ENCODE data around the gene PICALM. TPM values are rescaled to one million over a fixed set of nuclear protein-coding genes. Genes with fewer than 3 reads are reported as not detected.
A peak's percentile ranks its signal among the peaks of the same experiment; 100 is the strongest.

Gene PICALM
- total and polyA plus RNA-seq, 2 of the 13 experiments (the other 11 are each of a cell fraction or from before 2014, with no cell fraction given), result 97.6 to 154 TPM

DNA sequence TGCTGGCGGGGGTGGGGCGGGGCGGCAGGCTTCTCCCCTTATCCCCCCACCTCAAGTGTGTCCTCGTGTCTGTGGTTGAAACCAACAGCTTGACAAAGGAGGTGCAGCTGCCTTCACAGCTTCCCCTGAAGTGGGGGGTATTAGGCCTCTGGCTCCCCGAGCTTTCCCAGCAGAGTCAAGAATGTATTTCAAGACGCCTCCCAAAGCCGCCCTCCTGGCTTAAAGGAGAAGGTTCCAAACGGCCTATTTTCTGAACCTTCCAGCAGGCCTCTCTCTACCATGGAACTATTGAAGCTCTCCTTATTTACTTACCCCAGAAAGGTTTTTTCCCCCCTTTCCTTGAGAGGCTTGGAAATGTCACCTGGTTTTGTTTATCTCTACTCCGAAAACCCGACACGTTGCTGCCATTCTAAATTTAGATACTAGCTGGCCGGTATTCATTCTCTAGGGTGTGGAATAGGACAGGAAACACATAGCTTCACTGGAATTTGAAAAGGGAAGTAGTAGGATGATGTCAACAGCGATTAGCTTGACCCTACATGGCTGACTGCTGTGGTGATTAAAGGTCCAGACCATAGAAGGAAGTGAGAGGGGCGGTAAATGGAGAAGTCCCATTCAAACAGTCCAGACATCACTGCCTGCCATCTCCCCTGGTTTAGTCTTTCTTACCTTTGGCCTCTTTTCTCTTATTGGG lies 671 bp upstream of the PICALM start (continued):
- TF ChIP-seq, protein P1, sequence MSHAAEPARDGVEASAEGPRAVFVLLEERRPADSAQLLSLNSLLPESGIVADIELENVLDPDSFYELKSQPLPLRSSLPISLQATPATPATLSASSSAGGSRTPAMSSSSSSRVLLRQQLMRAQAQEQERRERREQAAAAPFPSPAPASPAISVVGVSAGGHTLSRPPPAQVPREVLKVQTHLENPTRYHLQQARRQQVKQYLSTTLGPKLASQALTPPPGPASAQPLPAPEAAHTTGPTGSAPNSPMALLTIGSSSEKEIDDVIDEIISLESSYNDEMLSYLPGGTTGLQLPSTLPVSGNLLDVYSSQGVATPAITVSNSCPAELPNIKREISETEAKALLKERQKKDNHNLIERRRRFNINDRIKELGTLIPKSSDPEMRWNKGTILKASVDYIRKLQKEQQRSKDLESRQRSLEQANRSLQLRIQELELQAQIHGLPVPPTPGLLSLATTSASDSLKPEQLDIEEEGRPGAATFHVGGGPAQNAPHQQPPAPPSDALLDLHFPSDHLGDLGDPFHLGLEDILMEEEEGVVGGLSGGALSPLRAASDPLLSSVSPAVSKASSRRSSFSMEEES (CRISPR knock-in tag; IDR thresholded peaks at IDR 0.05), result no peak
- TF ChIP-seq KDM6A (CRISPR knock-in tag; IDR thresholded peaks at IDR 0.05; ENCODE audit: low read depth), result 0 out of 2 replicates have a peak, but pooled peaks have one; percentile 4
- TF ChIP-seq, protein P2, sequence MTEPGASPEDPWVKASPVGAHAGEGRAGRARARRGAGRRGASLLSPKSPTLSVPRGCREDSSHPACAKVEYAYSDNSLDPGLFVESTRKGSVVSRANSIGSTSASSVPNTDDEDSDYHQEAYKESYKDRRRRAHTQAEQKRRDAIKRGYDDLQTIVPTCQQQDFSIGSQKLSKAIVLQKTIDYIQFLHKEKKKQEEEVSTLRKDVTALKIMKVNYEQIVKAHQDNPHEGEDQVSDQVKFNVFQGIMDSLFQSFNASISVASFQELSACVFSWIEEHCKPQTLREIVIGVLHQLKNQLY (CRISPR knock-in tag; IDR thresholded peaks at IDR 0.05), result no peak
- no peak for TF ChIP-seq IKZF4 (CRISPR knock-in tag; IDR thresholded peaks at IDR 0.05; ENCODE audit: borderline replicate concordance, low read depth, not compliant biosample characterization)
- no peak for TF ChIP-seq ZNF660 (CRISPR knock-in tag; IDR thresholded peaks at IDR 0.05; ENCODE audit: borderline replicate concordance, low read depth)
- TF ChIP-seq SP5 (CRISPR knock-in tag; IDR thresholded peaks at IDR 0.05; ENCODE audit: borderline replicate concordance, low read depth), result no peak
- TF ChIP-seq ATF7 (IDR thresholded peaks at IDR 0.05), result no peak
- TF ChIP-seq ATF7 (CRISPR knock-in tag; IDR thresholded peaks at IDR 0.05), result no peak
- TF ChIP-seq, protein P3, sequence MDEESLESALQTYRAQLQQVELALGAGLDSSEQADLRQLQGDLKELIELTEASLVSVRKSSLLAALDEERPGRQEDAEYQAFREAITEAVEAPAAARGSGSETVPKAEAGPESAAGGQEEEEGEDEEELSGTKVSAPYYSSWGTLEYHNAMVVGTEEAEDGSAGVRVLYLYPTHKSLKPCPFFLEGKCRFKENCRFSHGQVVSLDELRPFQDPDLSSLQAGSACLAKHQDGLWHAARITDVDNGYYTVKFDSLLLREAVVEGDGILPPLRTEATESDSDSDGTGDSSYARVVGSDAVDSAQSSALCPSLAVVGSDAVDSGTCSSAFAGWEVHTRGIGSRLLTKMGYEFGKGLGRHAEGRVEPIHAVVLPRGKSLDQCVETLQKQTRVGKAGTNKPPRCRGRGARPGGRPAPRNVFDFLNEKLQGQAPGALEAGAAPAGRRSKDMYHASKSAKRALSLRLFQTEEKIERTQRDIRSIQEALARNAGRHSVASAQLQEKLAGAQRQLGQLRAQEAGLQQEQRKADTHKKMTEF (CRISPR knock-in tag; IDR thresholded peaks at IDR 0.05), result no peak; the same call in 1 of the 2 replicates
- TF ChIP-seq HNF4G (IDR thresholded peaks at IDR 0.05; ENCODE audit: borderline replicate concordance, low read depth, low read length), result no peak
- no peak for TF ChIP-seq HNF4G (CRISPR knock-in tag; IDR thresholded peaks at IDR 0.05; ENCODE audit: borderline replicate concordance, low read depth)
- no peak for TF ChIP-seq SRY (CRISPR knock-in tag; IDR thresholded peaks at IDR 0.05)
- TF ChIP-seq, protein P4, sequence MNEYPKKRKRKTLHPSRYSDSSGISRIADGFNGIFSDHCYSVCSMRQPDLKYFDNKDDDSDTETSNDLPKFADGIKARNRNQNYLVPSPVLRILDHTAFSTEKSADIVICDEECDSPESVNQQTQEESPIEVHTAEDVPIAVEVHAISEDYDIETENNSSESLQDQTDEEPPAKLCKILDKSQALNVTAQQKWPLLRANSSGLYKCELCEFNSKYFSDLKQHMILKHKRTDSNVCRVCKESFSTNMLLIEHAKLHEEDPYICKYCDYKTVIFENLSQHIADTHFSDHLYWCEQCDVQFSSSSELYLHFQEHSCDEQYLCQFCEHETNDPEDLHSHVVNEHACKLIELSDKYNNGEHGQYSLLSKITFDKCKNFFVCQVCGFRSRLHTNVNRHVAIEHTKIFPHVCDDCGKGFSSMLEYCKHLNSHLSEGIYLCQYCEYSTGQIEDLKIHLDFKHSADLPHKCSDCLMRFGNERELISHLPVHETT (CRISPR knock-in tag; conservative IDR thresholded peaks at IDR 0.05), result no peak
- TF ChIP-seq, protein P5, sequence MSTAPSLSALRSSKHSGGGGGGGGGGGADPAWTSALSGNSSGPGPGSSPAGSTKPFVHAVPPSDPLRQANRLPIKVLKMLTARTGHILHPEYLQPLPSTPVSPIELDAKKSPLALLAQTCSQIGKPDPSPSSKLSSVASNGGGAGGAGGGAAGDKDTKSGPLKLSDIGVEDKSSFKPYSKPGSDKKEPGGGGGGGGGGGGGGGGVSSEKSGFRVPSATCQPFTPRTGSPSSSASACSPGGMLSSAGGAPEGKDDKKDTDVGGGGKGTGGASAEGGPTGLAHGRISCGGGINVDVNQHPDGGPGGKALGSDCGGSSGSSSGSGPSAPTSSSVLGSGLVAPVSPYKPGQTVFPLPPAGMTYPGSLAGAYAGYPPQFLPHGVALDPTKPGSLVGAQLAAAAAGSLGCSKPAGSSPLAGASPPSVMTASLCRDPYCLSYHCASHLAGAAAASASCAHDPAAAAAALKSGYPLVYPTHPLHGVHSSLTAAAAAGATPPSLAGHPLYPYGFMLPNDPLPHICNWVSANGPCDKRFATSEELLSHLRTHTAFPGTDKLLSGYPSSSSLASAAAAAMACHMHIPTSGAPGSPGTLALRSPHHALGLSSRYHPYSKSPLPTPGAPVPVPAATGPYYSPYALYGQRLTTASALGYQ (CRISPR knock-in tag; IDR thresholded peaks at IDR 0.05), result 0 out of 2 replicates have a peak, but pooled peaks have one; percentile 15
- no peak for TF ChIP-seq ZNF558 (CRISPR knock-in tag; IDR thresholded peaks at IDR 0.05; ENCODE audit: borderline replicate concordance)
- no peak for TF ChIP-seq PCBP2 (optimal IDR thresholded peaks at IDR 0.05; ENCODE audit: low read depth, low read length, poor library complexity, severe bottlenecking)
- TF ChIP-seq, protein P6, sequence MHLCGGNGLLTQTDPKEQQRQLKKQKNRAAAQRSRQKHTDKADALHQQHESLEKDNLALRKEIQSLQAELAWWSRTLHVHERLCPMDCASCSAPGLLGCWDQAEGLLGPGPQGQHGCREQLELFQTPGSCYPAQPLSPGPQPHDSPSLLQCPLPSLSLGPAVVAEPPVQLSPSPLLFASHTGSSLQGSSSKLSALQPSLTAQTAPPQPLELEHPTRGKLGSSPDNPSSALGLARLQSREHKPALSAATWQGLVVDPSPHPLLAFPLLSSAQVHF (CRISPR knock-in tag; IDR thresholded peaks at IDR 0.05), result 0 out of 2 replicates have a peak, but pooled peaks have one; percentile 2
- TF ChIP-seq ZNF75D (CRISPR knock-in tag; IDR thresholded peaks at IDR 0.05; ENCODE audit: borderline replicate concordance), result no peak
- no peak for TF ChIP-seq RBM39 (IDR thresholded peaks at IDR 0.05; ENCODE audit: low read depth, low read length, poor library complexity, severe bottlenecking)
- TF ChIP-seq, protein P7, sequence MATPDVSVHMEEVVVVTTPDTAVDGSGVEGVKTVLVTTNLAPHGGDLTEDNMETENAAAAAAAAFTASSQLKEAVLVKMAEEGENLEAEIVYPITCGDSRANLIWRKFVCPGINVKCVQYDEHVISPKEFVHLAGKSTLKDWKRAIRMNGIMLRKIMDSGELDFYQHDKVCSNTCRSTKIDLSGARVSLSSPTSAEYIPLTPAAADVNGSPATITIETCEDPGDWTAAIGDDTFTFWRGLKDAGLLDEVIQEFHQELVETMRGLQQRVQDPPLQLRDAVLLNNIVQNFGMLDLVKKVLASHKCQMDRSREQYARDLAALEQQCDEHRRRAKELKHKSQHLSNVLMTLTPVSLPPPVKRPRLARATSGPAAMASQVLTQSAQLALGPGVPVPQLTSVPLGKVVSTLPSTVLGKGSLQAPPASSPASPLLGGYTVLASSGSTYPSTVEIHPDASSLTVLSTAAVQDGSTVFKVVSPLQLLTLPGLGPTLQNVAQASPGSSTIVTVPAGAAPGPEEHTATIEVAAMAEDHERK (CRISPR knock-in tag; IDR thresholded peaks at IDR 0.05; ENCODE audit: low read depth), result no peak
